Activated CD8-positive, alpha-beta T cell treated with anti-CD3 and anti-CD28 coated beads for 36 hours (primary cell): ENCODE results near the gene OLFML3. TPM values are rescaled to one million over a fixed set of nuclear protein-coding genes. Genes with fewer than 3 reads are reported as not detected.
A peak's percentile ranks its signal among the peaks of the same experiment; 100 is the strongest.

Source experiments
- ATAC-seq: fragments of 200-7000 bp; cut with Tn5 transposase; one replicate; pipeline ENCODE4 v1.10.0; 2021; ENCODE audit warnings: mild to moderate bottlenecking, moderate library complexity
- CTCF ChIA-PET: fragments of 350-600 bp; sonication (Branson Sonifier 250); formaldehyde crosslinking; loops from one replicate; lab custom pipeline; 2021; ENCODE audit warnings: antibody characterized with exemption; lab: Charles Lee
- POLR2A ChIA-PET: fragments of 350-600 bp; sonication (Branson Sonifier 250); formaldehyde crosslinking; loops from one replicate; lab custom pipeline; 2021; ENCODE audit warnings: antibody characterized with exemption; lab: Charles Lee
- DNase-seq: peaks from one replicate; pipeline ENCODE4 v3.0.0-alpha.2; 2020
- H3K27ac Mint-ChIP-seq: one replicate; pipeline ENCODE4 v1.8.0; 2021; ENCODE audit warnings: mild to moderate bottlenecking, mixed read lengths
- H3K27me3 Mint-ChIP-seq: one replicate; pipeline ENCODE4 v1.8.0; 2021; ENCODE audit warnings: mixed read lengths
- H3K36me3 Mint-ChIP-seq: one replicate; pipeline ENCODE4 v1.8.0; 2021; ENCODE audit warnings: low read depth, mixed read lengths
- H3K4me1 Mint-ChIP-seq: one replicate; pipeline ENCODE4 v1.8.0; 2021; ENCODE audit warnings: low read depth, mixed read lengths
- H3K4me3 Mint-ChIP-seq: one replicate; pipeline ENCODE4 v1.8.0; 2021; ENCODE audit warnings: mild to moderate bottlenecking, moderate library complexity, mixed read lengths
- H3K9me3 Mint-ChIP-seq: one replicate; pipeline ENCODE4 v1.8.0; 2021; ENCODE audit warnings: mixed read lengths
- intact Hi-C: fragments of 100-400 bp; cut with micrococcal nuclease; formaldehyde crosslinking; loops from one replicate; pipeline ENCODE4 v1.10.0; 2022
- total RNA-seq, 2 experiments: library from RNA; stranded (reverse); gene quantifications; one replicate each; pipeline ENCODE4 v1.2.3, GENCODE V29; 2021
- TF ChIP-seq, protein P1 (sequence below): fragments of 200-600 bp; IDR thresholded peaks from one replicate; pipeline ENCODE4 v1.8.0; 2022; ENCODE audit warnings: antibody characterized with exemption, mild to moderate bottlenecking

OLFML3 gene
- total RNA-seq, 2 experiments from 2014 or later, result 0.14 to 0.49 TPM

DNA sequence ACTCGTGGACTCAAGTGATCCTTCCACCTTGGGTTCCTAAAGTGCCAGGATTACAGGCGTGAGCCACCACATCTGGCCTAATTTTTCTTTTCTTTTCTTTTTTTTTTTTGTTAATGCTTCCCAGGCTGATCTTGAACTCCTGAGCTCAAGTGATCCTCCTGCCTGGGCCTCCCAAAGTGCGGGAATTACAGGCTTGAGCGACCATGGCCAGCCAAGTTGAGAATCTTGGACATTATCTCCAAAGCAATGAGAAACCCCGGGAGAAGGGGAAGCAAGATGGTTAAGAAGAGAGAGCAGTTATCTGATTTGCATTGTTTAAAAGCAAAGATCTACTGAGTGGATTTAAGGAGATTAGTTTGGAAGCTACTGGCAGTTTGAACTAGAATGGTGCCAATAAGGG is 41.1 kb upstream of the OLFML3 start:
- no peak for DNase-seq
- no peak for ATAC-seq
- Mint-ChIP-seq H3K9me3 (no peaks in the 10 kb centered on the region), H3K27ac (peak overlapping the region; percentile 50), H3K27me3 (no peaks in the 10 kb centered on the region), H3K4me3 (no peak overlapping the region), H3K4me1 (peaks cover 80% of the 10 kb centered on the region), H3K36me3 (peaks cover 44% of the 10 kb centered on the region)
- intact Hi-C loops, result no loop called here
- POLR2A ChIA-PET, result interaction anchor here (2.8 to 4.2 kb wide), 2 partner anchors 8 to 16 kb away, joined by 8 to 37 read pairs; partner anchors contain the start of gene HIPK1
- TF ChIP-seq, protein P1, sequence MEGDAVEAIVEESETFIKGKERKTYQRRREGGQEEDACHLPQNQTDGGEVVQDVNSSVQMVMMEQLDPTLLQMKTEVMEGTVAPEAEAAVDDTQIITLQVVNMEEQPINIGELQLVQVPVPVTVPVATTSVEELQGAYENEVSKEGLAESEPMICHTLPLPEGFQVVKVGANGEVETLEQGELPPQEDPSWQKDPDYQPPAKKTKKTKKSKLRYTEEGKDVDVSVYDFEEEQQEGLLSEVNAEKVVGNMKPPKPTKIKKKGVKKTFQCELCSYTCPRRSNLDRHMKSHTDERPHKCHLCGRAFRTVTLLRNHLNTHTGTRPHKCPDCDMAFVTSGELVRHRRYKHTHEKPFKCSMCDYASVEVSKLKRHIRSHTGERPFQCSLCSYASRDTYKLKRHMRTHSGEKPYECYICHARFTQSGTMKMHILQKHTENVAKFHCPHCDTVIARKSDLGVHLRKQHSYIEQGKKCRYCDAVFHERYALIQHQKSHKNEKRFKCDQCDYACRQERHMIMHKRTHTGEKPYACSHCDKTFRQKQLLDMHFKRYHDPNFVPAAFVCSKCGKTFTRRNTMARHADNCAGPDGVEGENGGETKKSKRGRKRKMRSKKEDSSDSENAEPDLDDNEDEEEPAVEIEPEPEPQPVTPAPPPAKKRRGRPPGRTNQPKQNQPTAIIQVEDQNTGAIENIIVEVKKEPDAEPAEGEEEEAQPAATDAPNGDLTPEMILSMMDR, result no peak
- CTCF ChIA-PET, result interaction anchor here (3.1 kb wide), 1 partner anchor 10 kb away, joined by 23 read pairs; no protein-coding TSS in a partner anchor

DNA sequence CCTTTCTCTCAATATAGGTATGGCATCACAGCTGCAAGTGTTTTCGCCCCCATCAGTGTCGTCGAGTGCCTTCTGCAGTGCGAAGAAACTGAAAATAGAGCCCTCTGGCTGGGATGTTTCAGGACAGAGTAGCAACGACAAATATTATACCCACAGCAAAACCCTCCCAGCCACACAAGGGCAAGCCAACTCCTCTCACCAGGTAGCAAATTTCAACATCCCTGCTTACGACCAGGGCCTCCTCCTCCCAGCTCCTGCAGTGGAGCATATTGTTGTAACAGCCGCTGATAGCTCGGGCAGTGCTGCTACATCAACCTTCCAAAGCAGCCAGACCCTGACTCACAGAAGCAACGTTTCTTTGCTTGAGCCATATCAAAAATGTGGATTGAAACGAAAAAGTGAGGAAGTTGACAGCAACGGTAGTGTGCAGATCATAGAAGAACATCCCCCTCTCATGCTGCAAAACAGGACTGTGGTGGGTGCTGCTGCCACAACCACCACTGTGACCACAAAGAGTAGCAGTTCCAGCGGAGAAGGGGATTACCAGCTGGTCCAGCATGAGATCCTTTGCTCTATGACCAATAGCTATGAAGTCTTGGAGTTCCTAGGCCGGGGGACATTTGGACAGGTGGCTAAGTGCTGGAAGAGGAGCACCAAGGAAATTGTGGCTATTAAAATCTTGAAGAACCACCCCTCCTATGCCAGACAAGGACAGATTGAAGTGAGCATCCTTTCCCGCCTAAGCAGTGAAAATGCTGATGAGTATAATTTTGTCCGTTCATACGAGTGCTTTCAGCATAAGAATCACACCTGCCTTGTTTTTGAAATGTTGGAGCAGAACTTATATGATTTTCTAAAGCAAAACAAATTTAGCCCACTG is 38.7 kb upstream of the OLFML3 start:
- ChIA-PET POLR2A (interaction anchor here (0.7 to 4.2 kb wide), 3 partner anchors 9 to 13 kb away, joined by 3 to 37 read pairs (median 8); partner anchors contain the start of gene HIPK1), CTCF (interaction anchor here (0.9 to 4.3 kb wide), 5 partner anchors 7 to 38 kb away, joined by 3 to 24 read pairs (median 4); partner anchors contain the start of genes HIPK1 and OLFML3)
- no peaks in the 10 kb centered on the region for H3K27me3 Mint-ChIP-seq
- TF ChIP-seq, protein P1, result no peak
- intact Hi-C loops, result no loop called here
- peaks cover 75% of the 10 kb centered on the region for H3K4me1 Mint-ChIP-seq
- peak overlapping the region; percentile 95 for H3K27ac Mint-ChIP-seq
- ATAC-seq (peak; percentile 71), DNase-seq (peak; percentile 85)
- H3K4me3 Mint-ChIP-seq, result peak overlapping the region; percentile 73
- peaks cover 44% of the 10 kb centered on the region for H3K36me3 Mint-ChIP-seq
- H3K9me3 Mint-ChIP-seq, result no peaks in the 10 kb centered on the region

DNA sequence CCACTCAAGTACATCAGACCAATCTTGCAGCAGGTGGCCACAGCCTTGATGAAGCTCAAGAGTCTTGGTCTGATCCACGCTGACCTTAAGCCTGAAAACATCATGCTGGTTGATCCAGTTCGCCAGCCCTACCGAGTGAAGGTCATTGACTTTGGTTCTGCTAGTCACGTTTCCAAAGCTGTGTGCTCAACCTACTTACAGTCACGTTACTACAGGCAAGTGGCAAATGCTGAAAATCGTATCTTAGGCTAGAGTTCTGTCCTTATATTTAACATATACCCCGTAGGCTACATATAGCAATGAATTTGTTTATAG is 38.1 kb upstream of the OLFML3 start:
- DNase-seq (no peak), ATAC-seq (peak; percentile 8)
- H3K4me1 Mint-ChIP-seq, result peaks cover 74% of the 10 kb centered on the region
- intact Hi-C loops, result no loop called here
- H3K27me3 Mint-ChIP-seq, result no peaks in the 10 kb centered on the region
- H3K27ac Mint-ChIP-seq, result peak overlapping the region; percentile 95
- CTCF ChIA-PET, result interaction anchor here (1.0 to 4.3 kb wide), 3 partner anchors 7 to 11 kb away, joined by 3 to 24 read pairs (median 23); partner anchors contain the start of gene HIPK1
- POLR2A ChIA-PET, result interaction anchor here (1.1 to 4.2 kb wide), 2 partner anchors 7 to 11 kb away, joined by 3 to 37 read pairs; partner anchors contain the start of gene HIPK1
- TF ChIP-seq, protein P1, result no peak
- H3K4me3 Mint-ChIP-seq, result peak overlapping the region; percentile 73
- H3K9me3 Mint-ChIP-seq, result no peaks in the 10 kb centered on the region
- H3K36me3 Mint-ChIP-seq, result peaks cover 47% of the 10 kb centered on the region

DNA sequence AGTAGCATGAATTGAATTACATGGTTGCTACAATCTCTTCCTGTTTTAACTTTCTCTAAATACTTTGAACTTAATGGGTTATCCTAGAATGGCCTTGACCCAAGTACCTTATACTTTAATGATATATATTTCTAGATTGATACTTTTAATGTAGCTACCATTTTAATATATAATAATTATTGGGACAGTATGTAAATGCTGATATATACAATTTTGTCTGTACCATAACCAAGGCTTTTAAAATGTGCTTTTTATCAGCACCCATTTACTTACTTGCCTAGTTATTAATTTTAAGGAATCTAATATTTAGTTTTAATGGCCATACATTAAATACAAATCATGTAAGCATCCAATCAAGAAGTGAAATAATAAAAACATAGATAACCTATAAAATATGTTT is 36.7 kb upstream of the OLFML3 start:
- ATAC-seq (no peak), DNase-seq (no peak)
- Mint-ChIP-seq H3K36me3 (peaks cover 43% of the 10 kb centered on the region), H3K27ac (no peak overlapping the region), H3K27me3 (no peaks in the 10 kb centered on the region), H3K4me1 (peaks cover 76% of the 10 kb centered on the region), H3K9me3 (no peaks in the 10 kb centered on the region), H3K4me3 (no peak overlapping the region)
- TF ChIP-seq, protein P1, result no peak
- CTCF ChIA-PET, result interaction anchor here (4.3 kb wide), 1 partner anchor 12 kb away, joined by 24 read pairs; the partner anchor contains the start of gene HIPK1
- intact Hi-C loops, result no loop called here
- POLR2A ChIA-PET, result no interaction called here
